Fibroblast of skin of right biceps (primary cell): ENCODE data around the gene U2AF2.

Experiments used
- DNase-seq: peaks from one replicate; pipeline ENCODE4 v3.0.0-alpha.2; 2013

The U2AF2 gene

GRCh38 chr19:55720214-55720746, 65.4 kb downstream of the U2AF2 start:
- DNase-seq, result no peak

- DNase-seq, result no peak
Observed at GRCh38 chr19:55720801-55721200, 66.0 kb downstream of the U2AF2 start.

- no peak for DNase-seq
Observed at GRCh38 chr19:55723491-55723890, 68.7 kb downstream of the U2AF2 start.
